Endodermal cell (in vitro differentiated cells): ENCODE measurements around the gene ARHGAP31. TPM values are rescaled to one million over a fixed set of nuclear protein-coding genes. Genes with fewer than 3 reads are reported as not detected.

ENCODE experiments used
- DNase-seq: peaks from one replicate; pipeline ENCODE4 v3.0.0-alpha.2; 2017
- H3K27ac ChIP-seq: 2 replicates; pipeline ENCODE4 v1.5.1; 2013; ENCODE audit warnings: mild to moderate bottlenecking, low read depth, low read length, moderate library complexity
- H3K27me3 ChIP-seq: 2 replicates; pipeline ENCODE4 v1.6.1; 2013; ENCODE audit warnings: mild to moderate bottlenecking, low read length, moderate library complexity; ENCODE audit not compliant: insufficient read depth, control insufficient read depth, poor library complexity, severe bottlenecking
- H3K36me3 ChIP-seq: 2 replicates; pipeline ENCODE4 v1.7.0; 2013; ENCODE audit warnings: mild to moderate bottlenecking, low read length, moderate library complexity; ENCODE audit not compliant: control insufficient read depth, insufficient read depth
- H3K4me1 ChIP-seq: one replicate; pipeline ENCODE4 v1.7.0; 2013; ENCODE audit warnings: low read length; ENCODE audit not compliant: control insufficient read depth, insufficient read depth
- H3K4me3 ChIP-seq: 2 replicates; pipeline ENCODE4 v1.5.1; 2013; ENCODE audit warnings: mild to moderate bottlenecking, low read length, moderate library complexity
- H3K9ac ChIP-seq: 2 replicates; pipeline ENCODE4 v1.6.1; 2013; ENCODE audit warnings: mild to moderate bottlenecking, low read length, moderate library complexity; ENCODE audit not compliant: poor library complexity, severe bottlenecking; ENCODE audit errors: extremely low read depth
- H3K9me3 ChIP-seq: 2 replicates; pipeline ENCODE4 v1.6.1; 2013; ENCODE audit warnings: mild to moderate bottlenecking, low read length, moderate library complexity; ENCODE audit not compliant: control insufficient read depth
- H3K27ac Mint-ChIP-seq: 2 replicates; pipeline ENCODE4 v1.8.0; 2020; ENCODE audit warnings: mixed read lengths
- H3K27me3 Mint-ChIP-seq: 2 replicates; pipeline ENCODE4 v1.8.0; 2021; ENCODE audit warnings: mild to moderate bottlenecking, mixed read lengths; ENCODE audit not compliant: insufficient read depth
- H3K36me3 Mint-ChIP-seq: 2 replicates; pipeline ENCODE4 v1.8.0; 2020; ENCODE audit warnings: low read depth, mixed read lengths
- H3K4me1 Mint-ChIP-seq: 2 replicates; pipeline ENCODE4 v1.8.0; 2020; ENCODE audit warnings: mixed read lengths
- H3K4me3 Mint-ChIP-seq: 2 replicates; pipeline ENCODE4 v1.8.0; 2020; ENCODE audit warnings: mild to moderate bottlenecking, moderate library complexity, mixed read lengths
- H3K9me3 Mint-ChIP-seq: 2 replicates; pipeline ENCODE4 v1.8.0; 2020; ENCODE audit warnings: mild to moderate bottlenecking, mixed read lengths
- CTCF ChIP-seq: fragments of 200-600 bp; sonication (generic); conservative IDR thresholded peaks from 2 replicates; pipeline ENCODE4 v1.5.0; 2021; ENCODE audit warnings: antibody characterized with exemption, mild to moderate bottlenecking
- WGBS, 2 experiments: methylation state at CpG; one replicate each; pipeline versions ENCODE4 v1.1.5 to v1.1.7; 2013; ENCODE audit warnings: missing lambda C conversion rate in 2 of 2, mixed read lengths in 1 of 2; ENCODE audit not compliant: insufficient coverage in 1 of 2, insufficient read length in 1 of 2; 5-methylcytosine and 5-hydroxymethylcytosine counted together
- total RNA-seq, 2 donors: library from RNA; stranded (reverse); fragmentation: NEBNext Ultra II Directional in 1 of 2; extraction: Animal tissue kit (Norgen Biotek cat#: 25700) in 1 of 2; gene quantifications; 2 replicates in 1 of 2; 3 replicates in 1 of 2; pipeline ENCODE4 v1.2.1, GENCODE V29; 2021

ARHGAP31 gene
- total RNA-seq, 2 donors from 2014 or later, result 2.2 to 2.3 TPM

- no peak overlapping the region for H3K27ac ChIP-seq
- H3K4me1 ChIP-seq, result peaks cover 5% of the 10 kb centered on the region
- WGBS, 2 experiments, result 98% methylated on average over 2 of the region's 2 CpGs; no CpG with 5 or more reads in 1 of the 2 experiments
- H3K36me3 ChIP-seq, result no peaks in the 10 kb centered on the region
- H3K27me3 Mint-ChIP-seq, result no peaks in the 10 kb centered on the region
- H3K36me3 Mint-ChIP-seq, result no peaks in the 10 kb centered on the region
- no peak for TF ChIP-seq CTCF
- H3K4me3 Mint-ChIP-seq, result no peak overlapping the region
- H3K4me3 ChIP-seq, result peak overlapping the region; percentile 36
- H3K9ac ChIP-seq, result no peak overlapping the region
- H3K27ac Mint-ChIP-seq, result no peak overlapping the region
- H3K9me3 ChIP-seq, result peaks cover 52% of the 10 kb centered on the region
- H3K27me3 ChIP-seq, result no peaks in the 10 kb centered on the region
- DNase-seq, result no peak
- H3K4me1 Mint-ChIP-seq, result peaks cover 16% of the 10 kb centered on the region
- peaks cover 20% of the 10 kb centered on the region for H3K9me3 Mint-ChIP-seq
Observed at GRCh38 chr3:119255214-119255613, 39.0 kb upstream of the ARHGAP31 start.

GRCh38 chr3:119257111-119257510, 37.1 kb upstream of the ARHGAP31 start:
- Mint-ChIP-seq H3K27ac (no peak overlapping the region), H3K4me3 (no peak overlapping the region), H3K27me3 (no peaks in the 10 kb centered on the region), H3K9me3 (peaks cover 10% of the 10 kb centered on the region), H3K4me1 (peaks cover 19% of the 10 kb centered on the region), H3K36me3 (no peaks in the 10 kb centered on the region)
- H3K27ac ChIP-seq, result no peak overlapping the region
- no peaks in the 10 kb centered on the region for H3K36me3 ChIP-seq
- peaks cover 36% of the 10 kb centered on the region for H3K9me3 ChIP-seq
- 96 to 100% methylated on average over 2 of the region's 2 CpGs for WGBS, 2 experiments
- DNase-seq, result no peak
- no peak for TF ChIP-seq CTCF
- peaks cover 5% of the 10 kb centered on the region for H3K4me1 ChIP-seq
- no peaks in the 10 kb centered on the region for H3K27me3 ChIP-seq
- no peak overlapping the region for H3K4me3 ChIP-seq
- no peak overlapping the region for H3K9ac ChIP-seq

GRCh38 chr3:119257654-119258410, 36.4 kb upstream of the ARHGAP31 start:
- WGBS, 2 experiments, result 95 to 98% methylated on average over 7 to 8 of the region's 8 CpGs
- H3K27ac ChIP-seq, result no peak overlapping the region
- H3K36me3 ChIP-seq, result no peaks in the 10 kb centered on the region
- no peaks in the 10 kb centered on the region for H3K27me3 ChIP-seq
- DNase-seq, result no peak
- TF ChIP-seq CTCF, result no peak
- peaks cover 29% of the 10 kb centered on the region for H3K9me3 ChIP-seq
- Mint-ChIP-seq H3K27ac (no peak overlapping the region), H3K9me3 (peaks cover 6% of the 10 kb centered on the region), H3K4me1 (peaks cover 19% of the 10 kb centered on the region), H3K27me3 (no peaks in the 10 kb centered on the region), H3K36me3 (no peaks in the 10 kb centered on the region), H3K4me3 (no peak overlapping the region)
- no peak overlapping the region for H3K4me3 ChIP-seq
- H3K4me1 ChIP-seq, result peaks cover 5% of the 10 kb centered on the region
- H3K9ac ChIP-seq, result no peak overlapping the region
